Activated gamma-delta T cell treated with Interleukin-2 at 50 U/mL for 16 hours (primary cell): ENCODE data around the gene EVPL.
"Not testable (repeated sequence)": the region's sequence is repeated elsewhere in the genome, so short reads cannot be mapped to it uniquely, and the experiment has no call there.

Experiments used
- DNase-seq: peaks from one replicate; pipeline ENCODE4 v3.0.0-alpha.2; 2020

Gene EVPL

DNA sequence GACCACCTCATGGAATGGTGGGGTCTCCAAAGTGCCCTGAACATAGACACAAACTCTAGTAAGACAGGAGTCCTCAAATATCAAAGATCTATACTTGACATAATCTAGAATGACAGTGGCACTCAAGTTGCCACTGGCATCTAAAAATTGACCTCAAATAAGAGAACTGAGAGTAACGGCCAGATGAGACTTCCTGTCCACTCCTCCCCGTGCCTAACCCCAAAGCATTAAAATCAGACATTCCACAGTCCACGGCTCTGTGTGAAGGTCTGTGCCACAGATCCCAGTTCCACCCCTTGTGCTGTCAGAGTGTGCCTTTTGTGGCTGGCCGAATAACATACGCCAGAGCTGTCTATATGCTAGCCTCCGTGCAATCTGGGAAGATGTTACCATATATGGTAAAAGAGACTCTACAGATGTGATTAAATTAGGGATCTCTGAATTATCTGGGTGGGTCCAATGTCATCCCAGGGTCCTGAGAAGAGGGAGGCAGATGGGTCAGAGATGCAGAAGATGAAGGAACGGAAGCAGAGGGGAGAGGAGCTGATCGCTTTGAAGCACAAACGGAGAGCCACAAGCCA, 21.0 kb upstream of the EVPL start:
- DNase-seq, result no peak

DNA sequence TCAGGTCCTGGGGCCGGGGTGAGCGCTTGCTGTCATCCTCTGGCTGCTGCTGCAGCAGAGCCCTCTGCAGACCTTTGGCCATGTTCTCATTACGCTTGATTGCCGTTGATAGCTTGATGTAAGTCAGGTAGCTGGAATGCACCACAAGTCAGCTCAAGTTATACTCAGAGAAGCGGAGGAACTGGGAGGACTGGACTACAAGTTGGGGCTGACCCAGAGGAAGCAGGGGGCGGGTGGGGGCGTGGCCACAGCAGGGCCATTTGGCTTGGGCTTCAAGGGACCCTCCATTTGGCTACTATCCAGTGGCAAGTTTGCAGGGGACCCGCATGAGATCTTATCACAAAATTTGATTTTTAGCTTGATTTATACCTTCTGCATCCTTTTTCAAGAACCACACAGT, 19.0 kb upstream of the EVPL start:
- DNase-seq, result no peak

DNA sequence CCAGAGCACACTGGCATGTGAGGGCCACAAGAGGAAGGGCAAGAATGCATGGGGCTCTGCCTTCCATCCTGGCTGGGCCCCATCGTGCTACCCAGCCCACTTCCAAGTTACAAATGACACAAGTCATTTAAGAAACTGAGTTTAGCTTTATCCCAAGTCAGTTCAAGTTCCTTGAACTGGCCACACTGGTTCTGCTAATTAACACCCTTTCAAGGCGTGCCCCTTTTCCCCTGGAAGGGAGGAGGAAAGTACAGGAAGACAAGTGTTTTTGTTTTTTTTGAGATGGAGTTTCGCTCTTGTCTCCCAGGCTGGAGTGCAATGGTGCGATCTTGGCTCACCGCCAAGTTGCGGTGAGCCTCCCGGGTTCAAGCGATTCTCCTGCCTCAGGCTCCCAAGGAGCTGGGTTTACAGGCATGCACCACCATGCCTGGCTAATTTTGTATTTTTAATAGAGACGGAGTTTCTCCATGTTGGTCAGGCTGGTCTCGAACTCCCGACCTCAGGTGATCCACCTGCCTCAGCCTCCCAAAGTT, 17.4 kb upstream of the EVPL start:
- DNase-seq, result not testable (repeated sequence)

DNA sequence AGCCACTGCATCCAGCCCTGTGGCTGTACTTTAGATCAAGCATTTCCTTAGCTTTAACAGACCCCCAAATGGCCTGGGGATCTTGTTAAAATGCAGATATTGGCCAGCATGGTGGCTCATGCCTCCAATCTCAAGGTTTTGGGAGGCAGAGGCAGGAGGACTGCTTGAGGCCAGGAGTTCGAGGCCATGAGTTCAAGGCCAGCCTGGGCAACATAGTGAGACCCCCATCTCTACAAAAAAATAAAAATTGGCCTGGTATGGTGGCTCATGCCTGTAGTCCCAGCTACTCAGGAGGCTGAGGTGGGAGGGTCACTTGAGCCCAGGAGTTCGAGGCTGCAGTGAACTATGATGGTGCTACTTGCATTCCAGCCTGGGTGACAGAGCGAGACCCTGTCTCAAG, 15.8 kb upstream of the EVPL start:
- not testable (repeated sequence) for DNase-seq

DNA sequence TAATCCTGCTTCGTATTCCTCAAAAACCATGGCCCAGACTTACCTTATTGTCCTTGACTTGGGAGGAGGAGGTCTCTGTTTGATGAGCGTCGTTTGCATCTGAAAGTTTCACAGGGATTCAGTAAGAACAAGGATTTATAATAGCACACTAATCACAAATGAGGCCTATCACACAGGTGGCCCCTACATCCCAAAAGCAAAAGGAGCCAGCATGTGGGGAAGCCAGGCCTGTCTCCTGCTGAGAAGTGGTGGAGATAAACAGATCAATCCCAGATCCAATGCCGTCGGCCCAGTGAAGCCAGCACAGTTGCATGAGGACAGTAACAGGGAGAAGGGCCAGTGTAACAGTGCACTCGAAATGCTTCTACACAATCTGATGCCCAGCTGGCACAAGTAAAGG, 13.3 kb upstream of the EVPL start:
- no peak for DNase-seq

DNA sequence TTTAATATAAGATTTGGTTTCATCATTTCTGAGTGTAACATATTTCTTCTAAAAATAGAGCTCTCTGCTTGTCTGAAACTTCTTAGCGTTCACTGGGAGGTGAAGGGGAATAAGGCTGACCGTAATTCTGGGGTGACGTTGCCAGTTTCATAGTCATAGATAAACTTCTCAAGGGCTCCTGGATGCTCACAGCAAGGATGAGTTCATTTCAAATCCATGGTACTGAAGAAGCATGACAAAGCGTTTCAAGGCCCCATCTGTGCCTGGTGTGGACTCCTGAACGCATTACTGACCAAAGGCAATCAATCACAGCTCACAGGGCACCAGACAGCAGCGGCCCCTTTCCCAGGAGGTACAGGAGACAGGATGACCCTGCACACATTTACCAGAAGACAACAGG, 12.0 kb upstream of the EVPL start:
- no peak for DNase-seq

DNA sequence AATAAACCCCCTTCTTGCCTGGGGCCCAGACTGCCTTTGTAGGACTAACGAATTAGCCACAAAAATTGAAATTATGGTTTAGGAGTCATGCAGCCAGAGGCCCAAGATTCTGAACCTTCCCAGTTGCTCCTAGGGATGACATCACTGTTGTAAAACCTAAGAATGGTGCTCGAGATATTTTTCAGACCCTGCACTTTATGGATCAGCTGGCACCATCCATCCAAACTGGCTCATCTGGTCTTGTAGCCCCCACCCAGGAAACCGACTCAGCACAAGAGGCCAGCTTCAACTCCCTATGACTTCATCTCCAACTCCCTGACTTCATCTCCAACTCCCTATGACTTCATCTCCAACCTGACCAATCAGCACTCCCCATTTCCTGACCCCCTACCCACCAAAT, 10.9 kb upstream of the EVPL start:
- no peak for DNase-seq

DNA sequence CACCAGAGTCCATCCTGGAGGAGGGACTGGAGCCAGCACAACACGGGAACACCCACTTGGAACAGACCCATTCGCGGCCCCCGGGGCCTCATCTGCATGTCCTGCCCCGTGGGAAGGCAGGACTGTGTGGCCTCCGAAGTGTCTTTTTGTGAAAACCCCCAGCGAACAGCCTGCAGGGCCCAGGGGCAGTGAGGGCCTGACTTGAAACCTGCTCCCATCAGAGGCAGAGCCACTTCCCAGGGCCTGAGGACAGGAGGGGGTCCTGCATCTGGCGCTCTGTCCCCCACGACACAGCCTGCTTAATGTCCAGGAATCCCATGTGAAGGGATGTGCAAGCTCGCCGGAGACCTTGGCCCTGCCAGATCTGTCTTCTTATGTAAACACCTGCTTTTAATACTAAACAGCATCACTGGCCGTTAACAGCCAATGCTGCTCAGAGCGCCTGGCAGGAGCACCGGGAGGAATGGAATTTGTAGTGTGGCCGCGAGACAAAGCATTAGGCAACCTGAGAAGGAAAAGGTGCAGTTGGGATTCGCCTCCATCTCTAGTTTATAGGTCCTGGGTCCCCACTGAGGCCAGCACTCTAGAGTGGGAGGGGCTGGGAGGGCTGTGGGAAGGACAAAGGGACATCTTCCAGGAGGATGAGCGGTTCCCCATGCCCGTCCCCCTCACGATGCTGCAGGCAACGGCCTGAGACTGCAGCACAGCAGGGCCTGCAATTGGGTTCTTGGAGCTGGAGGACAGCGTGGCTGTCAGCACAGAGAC, 9.6 kb upstream of the EVPL start:
- DNase-seq, result no peak

DNA sequence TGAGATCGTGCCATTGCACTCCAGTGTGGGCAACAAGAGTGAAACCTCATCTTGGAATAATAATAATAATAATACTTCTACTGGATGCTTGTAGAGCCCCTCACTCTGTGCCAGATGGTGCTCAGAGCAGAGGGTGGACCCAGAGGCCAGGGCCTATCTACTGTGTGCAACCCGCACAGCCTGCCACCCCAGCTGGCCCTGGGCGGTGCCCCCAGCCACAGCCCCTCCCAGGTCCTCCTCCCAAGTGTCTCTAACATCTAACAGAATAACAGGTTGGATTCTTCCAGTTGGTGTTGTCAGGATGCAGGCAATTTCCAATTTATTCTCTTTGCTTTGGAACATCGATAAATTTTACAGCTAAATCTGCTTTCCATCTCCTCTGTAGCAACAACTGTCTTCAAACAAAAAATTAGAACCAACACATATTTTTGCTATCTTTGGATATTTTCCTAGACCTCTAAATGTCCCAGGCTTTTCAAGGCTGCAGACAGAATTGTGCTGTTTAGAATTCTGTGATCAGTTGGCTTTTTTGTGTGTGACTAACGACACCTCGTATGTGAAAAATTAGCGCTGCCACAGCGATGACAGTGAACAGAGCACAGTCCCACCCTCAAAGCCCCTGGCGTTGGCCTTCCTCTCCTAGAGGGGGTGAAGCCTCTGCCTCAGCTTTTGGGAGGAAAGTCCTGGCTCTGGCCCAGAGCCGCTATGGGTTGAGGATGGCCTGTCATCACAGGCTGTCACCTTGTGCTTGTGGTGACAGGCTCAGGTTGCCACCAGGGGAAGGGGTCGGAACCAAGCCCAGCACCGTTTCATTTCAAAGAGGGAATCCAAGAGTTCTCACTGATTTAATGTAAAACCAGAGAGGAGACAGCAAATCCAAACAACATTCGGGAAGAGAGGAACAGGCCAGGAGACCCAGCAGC, 7.6 kb upstream of the EVPL start:
- no peak for DNase-seq

DNA sequence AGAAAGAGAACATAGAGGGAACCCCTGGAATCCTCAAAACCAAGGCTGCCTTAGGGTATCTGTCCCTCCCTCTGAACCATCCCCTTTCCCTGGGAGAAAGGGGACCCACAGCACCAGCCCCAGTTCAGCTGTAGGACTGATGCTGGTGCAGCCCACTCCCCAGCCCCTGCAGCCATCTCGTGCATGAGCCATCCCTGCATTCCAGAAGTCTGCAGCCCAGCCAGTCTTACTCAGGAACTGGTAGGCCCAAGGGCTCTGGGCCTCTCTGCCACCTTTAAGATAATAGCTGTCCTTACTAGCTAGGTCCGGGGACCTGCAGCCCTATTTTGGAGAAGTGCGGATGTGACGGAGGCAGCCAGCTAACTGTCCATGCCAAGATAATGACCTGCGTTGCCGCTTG, 6.0 kb upstream of the EVPL start:
- no peak for DNase-seq

DNA sequence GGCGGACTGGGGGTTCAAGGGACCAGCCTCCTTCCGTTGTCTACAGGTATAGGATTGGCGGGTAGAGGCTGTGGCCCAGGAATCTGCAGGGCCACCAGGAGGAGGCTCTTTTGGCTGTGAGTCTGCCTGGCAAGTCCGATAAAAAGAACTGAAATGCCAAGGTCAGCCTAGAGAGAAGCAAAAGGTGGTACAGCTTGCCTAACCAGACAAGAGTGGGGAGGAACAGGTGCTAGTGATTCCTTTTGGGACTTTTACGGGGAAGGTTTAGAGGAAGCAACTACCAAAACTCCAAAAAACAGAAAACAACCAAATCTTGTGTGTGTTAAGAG, 5.6 kb upstream of the EVPL start:
- no peak for DNase-seq

DNA sequence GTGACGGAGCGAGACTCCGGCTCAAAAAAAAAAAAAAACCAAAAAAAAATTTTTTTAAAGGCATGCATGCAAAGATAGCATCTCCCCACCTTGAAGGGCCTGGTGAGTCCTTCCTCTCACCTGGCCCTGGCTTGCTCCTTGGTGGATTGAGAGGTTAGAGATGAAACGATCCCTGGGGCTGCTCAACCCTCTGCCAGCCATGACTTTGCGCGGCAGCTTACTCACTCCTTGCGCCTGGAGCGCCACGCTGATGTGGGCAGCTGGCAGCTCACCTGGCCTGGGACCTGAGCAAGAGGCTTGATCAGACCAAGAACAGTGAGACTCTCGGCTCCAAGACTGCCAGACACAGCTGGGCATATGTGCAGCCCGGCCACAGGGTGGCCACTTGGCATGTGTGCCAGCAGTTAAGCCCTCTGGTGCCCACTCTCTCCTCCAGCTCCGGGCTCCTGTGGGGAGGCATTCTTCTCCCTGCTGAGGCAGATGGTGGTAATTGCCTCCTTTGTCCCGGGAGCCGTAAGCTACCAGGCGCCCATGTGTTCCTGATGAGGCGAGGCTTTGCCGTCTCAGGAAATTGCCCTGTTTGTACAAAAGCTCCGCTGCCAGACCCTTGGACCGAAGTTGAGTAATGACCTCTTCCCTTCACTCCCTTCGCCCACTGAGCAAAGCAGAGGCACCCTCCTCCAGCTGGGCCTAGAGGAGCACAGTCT, 5.1 kb upstream of the EVPL start:
- DNase-seq, result no peak

DNA sequence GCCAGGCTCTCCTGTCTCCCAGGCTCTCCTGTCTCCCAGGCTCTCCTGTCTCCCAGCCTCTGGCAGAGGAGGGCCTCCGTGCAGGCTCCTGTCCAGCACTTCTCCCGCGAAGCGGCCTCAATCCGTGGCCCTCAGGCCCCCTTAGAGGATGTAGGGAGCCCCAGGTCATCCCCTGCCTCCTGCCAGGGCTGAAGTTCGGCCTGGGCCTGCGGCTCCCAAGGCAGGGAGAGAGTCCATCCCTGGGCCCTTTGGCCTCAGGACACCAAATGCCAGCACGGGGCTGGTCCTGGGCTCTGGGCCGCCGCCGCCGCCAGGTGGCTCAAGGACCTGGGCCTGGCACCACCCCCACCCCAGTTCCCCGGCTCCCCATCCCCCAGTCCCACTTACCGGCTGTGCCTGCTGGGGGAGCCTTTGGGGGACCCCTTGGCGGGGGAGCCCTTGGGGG, 370 bp downstream of the EVPL start:
- DNase-seq, result no peak

DNA sequence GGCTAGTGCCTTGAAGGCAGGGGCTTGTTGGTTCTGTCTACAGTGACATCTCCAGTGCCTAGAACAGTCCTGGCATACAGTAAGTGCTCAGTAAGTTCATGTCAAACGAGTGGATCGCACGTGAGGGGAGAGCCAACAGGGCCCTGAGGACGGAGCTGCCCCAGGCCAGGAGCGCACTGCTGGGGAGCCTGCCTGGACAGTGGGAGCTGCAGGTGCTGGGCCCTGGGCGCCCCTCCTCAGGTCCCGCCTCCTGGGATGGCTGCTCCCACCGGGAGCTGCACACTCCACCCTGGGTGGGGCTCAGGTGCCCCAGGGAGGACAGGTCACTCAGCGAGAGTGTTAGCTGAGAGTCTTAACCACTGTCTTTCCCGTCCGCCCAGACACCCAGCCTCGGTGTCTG, 1.8 kb downstream of the EVPL start:
- DNase-seq, result no peak

DNA sequence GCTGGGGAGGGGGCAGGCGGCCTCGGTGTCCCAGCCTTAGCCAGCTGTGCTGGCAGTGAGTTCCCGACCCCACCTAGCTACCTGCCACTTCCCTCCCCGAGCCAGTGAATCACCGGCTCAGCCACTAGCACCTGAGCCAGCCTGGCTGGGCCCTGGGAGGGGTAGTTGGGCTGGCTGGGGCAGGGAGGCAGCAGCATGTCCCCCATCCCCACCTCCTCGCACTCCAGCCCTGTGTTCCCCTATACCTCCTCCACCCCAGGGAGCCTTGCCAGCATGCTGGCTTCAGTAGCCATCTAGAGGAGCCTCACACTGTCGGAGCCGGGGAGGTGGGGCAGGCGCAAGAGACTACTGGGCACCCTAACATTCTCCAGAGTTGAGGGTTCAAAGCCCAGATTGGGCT, 2.8 kb downstream of the EVPL start:
- no peak for DNase-seq

DNA sequence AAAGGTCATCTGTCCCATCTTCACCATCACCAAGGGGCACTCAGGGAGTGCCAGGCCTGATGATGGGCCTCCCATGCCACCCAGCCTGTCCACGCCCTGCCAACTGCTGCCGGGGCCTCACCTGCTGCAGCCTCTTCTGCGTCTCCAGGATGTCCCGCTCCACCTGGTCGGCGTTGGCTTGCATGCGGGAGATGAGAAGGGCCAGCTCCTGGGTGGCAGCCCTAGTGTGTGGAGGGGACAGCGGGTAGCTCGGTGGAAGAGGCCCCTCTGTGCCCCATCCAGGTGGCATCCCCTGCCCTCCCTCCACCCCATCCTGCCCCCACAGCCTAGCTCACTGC, 3.2 kb downstream of the EVPL start:
- no peak for DNase-seq

DNA sequence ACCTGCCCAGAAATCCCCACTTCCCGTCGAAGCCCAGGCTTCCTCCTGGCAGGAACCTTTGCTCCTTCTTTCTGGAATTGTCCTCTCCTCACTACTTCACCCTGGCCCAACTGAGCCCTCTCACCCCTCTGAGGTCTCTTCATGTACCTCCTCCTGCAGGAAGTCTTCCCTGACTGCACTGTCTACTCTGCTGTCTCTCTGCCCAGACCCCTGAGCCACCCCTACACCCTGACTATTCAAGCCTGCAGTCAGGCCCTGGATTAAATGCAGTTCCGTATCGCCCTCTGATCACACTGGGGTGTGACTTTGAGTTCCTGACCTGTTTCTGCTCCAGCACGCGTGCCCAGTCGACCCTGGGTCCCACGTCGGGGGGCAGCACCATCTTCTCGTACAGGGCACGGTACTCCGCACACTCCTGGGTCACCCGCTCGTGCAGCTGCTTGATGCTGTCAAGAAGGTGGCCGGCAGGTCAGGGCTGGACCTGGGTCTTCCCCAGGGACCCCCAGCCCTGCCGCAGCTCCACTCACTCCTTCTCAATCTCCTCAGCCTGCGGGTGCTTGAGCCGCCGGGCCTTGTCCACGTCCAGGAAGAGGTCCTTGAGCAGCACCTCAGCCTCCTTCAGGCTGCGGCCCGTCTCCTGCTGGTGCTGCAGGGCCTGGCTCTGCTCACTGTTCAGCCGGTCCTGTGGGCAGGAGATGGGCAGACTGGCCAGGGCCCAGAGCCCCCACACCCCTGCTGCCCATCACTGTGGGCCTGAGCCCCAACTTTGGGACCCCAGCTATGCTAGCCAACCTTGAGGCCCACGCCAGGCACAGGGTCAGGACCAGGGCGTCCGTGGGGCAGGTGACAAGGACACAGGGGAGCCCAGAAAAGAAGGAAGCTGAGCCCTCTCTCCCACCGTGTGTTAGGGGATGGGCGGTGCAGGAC, 3.9 kb downstream of the EVPL start:
- DNase-seq, result no peak

DNA sequence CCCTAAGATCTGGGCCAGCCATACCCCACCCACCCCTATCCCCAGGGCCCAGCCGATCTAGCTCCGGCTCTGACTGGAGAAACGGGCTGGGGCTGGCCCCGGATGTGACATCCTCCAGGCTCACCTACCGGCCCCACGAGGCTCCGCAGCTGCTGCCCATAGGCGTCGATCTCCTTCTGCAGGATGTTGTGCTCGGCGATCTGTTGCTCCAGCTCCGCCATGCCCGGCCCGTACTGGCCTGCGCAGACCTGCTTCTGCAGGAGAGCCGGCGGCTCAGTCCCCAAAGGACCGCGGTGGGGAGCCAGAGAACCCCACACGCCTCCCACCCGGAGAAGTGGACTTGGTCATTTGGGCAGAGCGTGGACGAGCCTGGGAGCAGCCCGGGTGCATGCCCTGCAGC, 4.8 kb downstream of the EVPL start:
- no peak for DNase-seq

DNA sequence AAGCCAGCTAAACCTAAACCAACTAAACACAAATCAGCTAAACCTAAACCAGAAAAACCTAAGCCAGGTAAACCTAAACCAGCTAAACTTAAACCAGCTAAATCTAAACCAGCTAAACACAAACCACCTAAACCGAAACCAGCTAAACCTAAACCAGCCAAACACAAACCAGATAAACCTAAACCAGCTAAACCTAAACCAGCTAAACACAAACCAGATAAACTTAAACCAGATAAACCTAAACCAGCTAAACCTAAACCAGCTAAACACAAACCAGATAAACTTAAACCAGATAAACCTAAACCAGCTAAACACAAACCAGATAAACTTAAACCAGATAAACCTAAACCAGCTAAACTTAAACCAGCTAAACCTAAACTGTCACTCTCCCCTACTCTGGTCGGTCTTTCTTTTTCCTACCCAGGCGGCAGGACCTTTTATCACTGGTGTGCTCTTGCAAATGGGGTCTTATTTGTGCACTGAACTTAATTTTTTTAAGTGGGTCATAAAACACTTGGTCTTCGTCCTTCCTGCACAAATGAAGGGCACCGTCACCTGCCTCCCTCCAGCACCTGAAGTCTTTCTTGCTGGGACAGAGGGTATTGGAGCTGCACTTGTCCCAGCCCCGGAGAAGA, 7.2 kb downstream of the EVPL start:
- DNase-seq, result no peak

DNA sequence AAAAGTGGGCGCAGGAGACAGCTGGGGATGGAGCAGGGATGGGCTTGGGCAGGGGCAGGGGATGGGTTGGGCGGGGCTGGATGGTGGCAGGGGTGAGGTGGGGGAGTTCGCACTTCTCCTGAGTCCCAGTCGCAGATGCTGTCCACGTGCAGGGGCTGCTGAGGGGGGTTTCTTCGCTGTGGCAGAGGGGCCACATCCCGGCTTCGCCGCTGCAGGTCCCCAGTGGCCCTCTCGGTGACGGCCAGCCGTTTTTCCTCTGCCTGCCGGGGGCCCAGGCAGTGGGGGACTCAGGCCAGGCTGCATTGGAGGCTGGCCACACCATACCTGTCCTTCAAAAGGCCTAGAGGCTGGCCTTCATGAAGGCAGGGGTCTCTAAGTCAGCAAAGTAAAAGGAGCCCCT, 8.3 kb downstream of the EVPL start:
- no peak for DNase-seq

DNA sequence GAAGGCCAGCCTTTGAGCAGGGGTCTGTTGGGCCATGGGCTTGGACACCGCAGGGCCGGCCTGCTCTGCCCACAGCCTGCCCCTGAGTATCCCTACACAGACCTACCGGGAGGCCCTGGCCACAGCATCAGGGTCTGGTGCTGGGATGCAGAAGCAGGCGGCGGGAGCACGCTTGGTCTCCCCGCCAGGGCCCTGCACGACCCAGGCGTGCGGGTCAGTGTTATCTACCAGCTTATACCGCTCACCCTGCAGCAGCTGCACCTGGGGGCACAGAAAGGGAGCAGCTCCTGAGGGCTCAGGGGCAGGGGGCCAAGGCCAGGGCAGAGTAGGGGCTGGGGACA, 8.8 kb downstream of the EVPL start:
- no peak for DNase-seq
